ENCODE measurements around the gene KCNJ8.

- TF ChIP-seq ZNF274 (IDR thresholded peaks at IDR 0.05; ENCODE audit: low read depth, low read length) (no peak), YY1 (IDR thresholded peaks at IDR 0.05; ENCODE audit: insufficient read depth, insufficient read length) (no peak)
These were observed 11.0 kb downstream of the KCNJ8 start for GRCh38 chr12:21763531-21763930.

All from NT2/D1 (cell line).